GM21526 (cell line): ENCODE data around the gene RAET1E.
A peak's percentile ranks its signal among the peaks of the same experiment; 100 is the strongest.
"Not testable (repeated sequence)": the region's sequence is repeated elsewhere in the genome, so short reads cannot be mapped to it uniquely, and the experiment has no call there.

Source experiments
- ATAC-seq: cut with Tn5 transposase; IDR thresholded peaks from one replicate; pipeline ENCODE4 v1.9.1; 2021; ENCODE audit warnings: moderate library complexity; ENCODE audit not compliant: unreplicated experiment, low FRiP score

Gene RAET1E

GRCh38 chr6:149897855-149898744 is at the start of gene RAET1E:
Gene RAET1E (minus strand): TSS chr6:149898113. CDS start chr6:149890901, 7,212 bp downstream.
- ATAC-seq, result no peak

GRCh38 chr6:149947533-149947932 is 49.6 kb upstream of the RAET1E start:
- ATAC-seq, result not testable (repeated sequence)

DNA sequence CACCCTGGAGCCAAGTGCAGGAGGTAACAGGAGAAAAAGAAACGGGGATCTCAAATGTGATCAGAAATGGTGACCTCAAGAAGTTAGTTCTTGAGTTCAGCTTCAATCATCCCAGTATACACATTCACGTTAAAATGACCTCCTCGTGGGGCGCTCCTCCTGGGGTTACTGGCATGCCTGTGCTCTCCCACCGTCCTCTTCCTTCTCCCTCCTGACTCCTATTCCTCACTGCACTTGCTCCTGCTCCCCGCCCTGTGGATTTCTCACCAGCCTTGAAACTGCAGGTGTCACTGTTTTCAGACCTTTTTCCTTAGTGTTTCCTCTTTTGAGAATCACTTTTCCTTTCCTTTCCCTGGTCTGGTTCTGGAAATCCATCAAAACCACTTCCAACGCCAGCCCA is 48.7 kb upstream of the RAET1E start:
- not testable (repeated sequence) for ATAC-seq

GRCh38 chr6:149945276-149945675 is 47.4 kb upstream of the RAET1E start:
- not testable (repeated sequence) for ATAC-seq

- not testable (repeated sequence) for ATAC-seq
These were observed 45.4 kb upstream of the RAET1E start for GRCh38 chr6:149943321-149943720.

DNA sequence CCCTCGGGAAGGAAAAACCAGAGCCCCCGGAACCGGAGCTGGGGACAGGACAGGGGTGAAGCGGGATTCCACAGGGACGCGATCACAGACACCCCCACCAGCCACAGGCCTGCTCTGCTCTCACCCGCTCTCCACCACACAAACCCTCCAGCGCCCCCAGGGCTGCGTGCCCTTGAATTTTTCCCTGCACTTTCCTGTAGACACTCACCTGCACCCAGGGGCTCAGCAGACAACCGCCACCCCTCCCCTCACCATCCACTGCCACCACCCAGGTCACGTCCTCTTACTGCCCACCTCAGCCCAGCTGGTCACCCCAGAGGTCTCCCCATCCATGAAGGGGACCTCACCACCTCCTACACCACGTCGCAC is 44.5 kb upstream of the RAET1E start:
- ATAC-seq, result no peak

DNA sequence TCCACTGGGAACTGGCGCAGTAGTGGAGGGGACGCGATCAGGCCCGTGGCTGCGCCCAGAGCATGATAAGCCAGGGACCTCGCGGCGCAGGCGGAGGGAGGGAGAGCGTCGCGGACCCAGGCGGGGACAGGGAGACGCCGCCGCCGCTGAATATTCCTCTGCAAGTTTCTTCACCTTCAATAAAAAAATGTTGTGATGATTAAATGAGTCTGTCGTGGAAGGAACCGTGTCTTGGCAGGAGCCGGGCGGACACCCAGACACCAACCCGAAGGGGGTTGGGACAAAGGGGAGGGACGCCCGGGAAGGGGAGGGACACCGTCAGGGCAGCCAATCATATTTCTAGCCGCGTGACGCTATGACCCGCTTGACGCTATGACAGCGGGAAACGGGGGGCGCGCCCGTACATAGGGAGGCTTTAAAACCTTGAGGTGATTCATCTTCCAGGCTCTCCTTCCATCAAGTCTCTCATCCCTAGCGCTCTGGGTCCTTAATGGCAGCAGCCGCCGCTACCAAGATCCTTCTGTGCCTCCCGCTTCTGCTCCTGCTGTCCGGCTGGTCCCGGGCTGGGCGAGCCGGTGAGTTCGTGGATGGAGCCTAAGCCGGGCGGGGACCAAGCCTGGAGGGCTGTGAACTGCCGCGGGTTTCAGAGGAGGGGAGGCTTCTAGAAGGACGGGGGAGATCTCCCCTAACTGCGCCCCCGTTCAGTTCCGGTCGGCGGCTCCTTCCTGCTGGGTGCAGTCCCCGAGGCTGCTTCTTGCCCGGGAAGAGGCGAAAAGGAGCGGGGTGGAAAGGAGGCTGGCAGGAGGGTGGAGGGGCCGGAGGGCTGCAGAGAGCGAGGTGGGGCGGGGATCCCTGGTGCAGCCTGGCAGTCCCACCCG is 43.9 kb upstream of the RAET1E start, which contains the start of gene ULBP2:
Gene ULBP2 (plus strand): TSS at position 432 of the 878 bp plus-strand sequence. CDS start 59 bp downstream, at position 491.
- peak; percentile 45 for ATAC-seq

DNA sequence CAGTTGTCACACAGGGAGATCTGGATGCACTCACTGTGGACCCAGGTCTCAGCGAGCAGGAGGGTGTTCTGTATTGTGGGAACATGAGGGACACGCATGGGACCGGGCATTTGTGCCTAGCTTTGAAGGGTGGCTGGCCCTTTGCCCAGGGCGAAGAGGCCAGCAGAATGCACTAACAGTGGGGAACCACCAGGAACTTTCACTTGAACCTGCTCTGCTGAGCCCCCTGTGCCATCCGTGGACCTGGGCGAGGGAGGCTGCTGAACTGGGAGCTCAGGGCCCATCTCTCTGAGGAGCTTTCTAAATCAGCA is 42.7 kb upstream of the RAET1E start:
- ATAC-seq, result no peak

GRCh38 chr6:149939909-149940671 is 42.2 kb upstream of the RAET1E start:
- ATAC-seq, result no peak

DNA sequence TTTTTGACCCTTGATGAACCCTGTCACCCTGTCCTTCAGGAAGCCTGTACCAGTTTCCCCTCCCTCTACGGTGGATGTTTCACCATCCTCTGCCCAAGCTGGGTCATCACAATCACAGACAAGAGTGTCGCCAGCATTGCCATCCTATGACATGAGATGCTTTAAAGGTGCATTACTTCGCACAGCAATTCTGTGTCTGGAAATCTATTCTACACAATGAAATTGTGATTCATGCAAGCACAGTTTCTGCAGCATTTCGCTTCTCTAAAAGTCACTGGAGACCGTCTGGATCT is 41.4 kb upstream of the RAET1E start:
- ATAC-seq, result no peak

DNA sequence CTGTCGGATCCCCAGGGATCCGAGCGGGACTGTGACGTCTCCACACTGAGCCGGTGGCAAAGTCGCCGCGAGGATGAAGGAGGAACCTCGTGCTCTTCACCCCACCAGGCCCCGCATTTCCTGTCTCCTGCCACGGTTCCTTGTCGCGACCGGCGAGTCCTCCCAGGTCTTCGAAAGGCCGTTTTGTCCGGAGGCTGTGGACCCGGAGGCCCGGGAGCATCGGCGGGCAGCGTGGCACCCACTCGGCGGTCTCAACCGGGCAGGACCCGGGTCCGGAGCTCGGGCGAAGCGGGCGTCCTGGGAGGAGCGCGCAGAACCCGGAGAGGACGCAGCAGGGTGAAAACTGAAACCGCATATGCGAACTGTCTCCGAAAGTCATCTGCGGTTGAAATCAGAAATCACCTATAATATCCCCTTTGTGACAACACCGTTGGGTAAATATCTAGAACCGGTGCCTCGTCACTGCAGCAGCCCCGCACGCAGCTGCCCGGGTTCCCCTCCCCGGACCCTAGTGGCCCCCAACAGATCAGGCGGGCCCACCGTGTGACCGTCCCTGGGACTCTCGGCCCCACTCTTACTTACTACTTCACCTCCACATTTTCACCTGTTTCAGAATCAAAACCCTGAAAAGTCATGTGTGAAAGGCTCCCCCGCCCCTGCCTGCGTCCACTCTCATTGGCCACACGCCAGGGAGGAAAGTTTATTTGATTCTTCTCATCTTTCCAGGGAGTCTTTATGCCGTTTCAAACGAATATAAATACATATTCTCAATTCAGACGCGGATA is 40.9 kb upstream of the RAET1E start:
- peak; percentile 66 for ATAC-seq

- not testable (repeated sequence) for ATAC-seq
These were observed 40.2 kb upstream of the RAET1E start for GRCh38 chr6:149938013-149938570.

GRCh38 chr6:149936743-149937142 is 38.8 kb upstream of the RAET1E start:
- no peak for ATAC-seq

GRCh38 chr6:149935668-149936067 is 37.8 kb upstream of the RAET1E start:
- no peak for ATAC-seq

- no peak for ATAC-seq
These were observed 37.3 kb upstream of the RAET1E start for GRCh38 chr6:149935246-149935645.

GRCh38 chr6:149934249-149935156 is 36.6 kb upstream of the RAET1E start:
- no peak for ATAC-seq

GRCh38 chr6:149933461-149933860 is 35.5 kb upstream of the RAET1E start:
- no peak for ATAC-seq

DNA sequence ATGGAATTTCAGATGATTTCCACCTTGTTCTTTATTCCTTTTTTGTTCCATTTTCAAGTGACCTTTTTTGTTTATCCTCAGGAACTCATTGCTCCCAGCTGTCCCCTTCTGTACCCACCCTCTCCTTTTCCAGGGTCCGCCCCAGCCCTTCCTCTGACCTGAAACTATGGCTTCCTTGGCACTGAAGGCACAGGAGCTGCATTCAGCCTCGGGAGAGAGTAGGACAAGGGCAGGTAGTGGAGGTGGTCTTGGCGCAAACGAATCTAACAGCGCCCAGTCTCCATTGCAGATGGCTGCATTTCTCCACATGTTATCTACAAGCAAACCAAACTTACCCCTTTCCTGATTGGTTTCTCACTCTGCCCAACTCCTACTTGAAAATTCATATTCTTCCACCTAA is 35.1 kb upstream of the RAET1E start:
- no peak for ATAC-seq

GRCh38 chr6:149931501-149931900 is 33.6 kb upstream of the RAET1E start:
- ATAC-seq, result no peak
